PC-3 (cell line): Measurements from ENCODE around the gene RGS14. TPM values are rescaled to one million over a fixed set of nuclear protein-coding genes. Genes with fewer than 3 reads are reported as not detected.

Experiments
- ATAC-seq: fragments of 200-7000 bp; cut with Tn5 transposase; 2 replicates; pipeline ENCODE4 v1.9.1; 2020; ENCODE audit warnings: mild to moderate bottlenecking, moderate library complexity
- BruUV-seq: library from RNA; stranded (reverse); fragments of 400-500 nt; replicated peaks from 2 replicates; lab custom pipeline; 2021; lab: Mats Ljungman, UMichigan
- CTCF ChIA-PET: fragments of 300-600 bp; sonication (Branson Sonifier 250); formaldehyde crosslinking; loops from one replicate; lab custom pipeline; 2022; ENCODE audit warnings: antibody characterized with exemption; lab: Charles Lee
- POLR2A ChIA-PET: fragments of 300-600 bp; sonication (Branson Sonifier 250); formaldehyde crosslinking; loops from one replicate; lab custom pipeline; 2022; ENCODE audit warnings: antibody characterized with exemption; ENCODE audit not compliant: unreplicated experiment; lab: Charles Lee
- DNase-seq: peaks from one replicate; pipeline ENCODE4 v3.0.0-alpha.2; 2015
- H2AFZ ChIP-seq: fragments of 300-600 bp; sonication (generic); 2 replicates; pipeline ENCODE4 v1.6.0; 2016; ENCODE audit warnings: antibody characterized with exemption, low read length
- H3F3A ChIP-seq: fragments of 300-600 bp; sonication (generic); one replicate; pipeline ENCODE4 v1.6.0; 2017; ENCODE audit warnings: antibody characterized with exemption, low read length, control low read depth, mild to moderate bottlenecking; ENCODE audit not compliant: unreplicated experiment
- H3K27ac ChIP-seq: fragments of 300-600 bp; sonication (generic); 2 replicates; pipeline ENCODE4 v1.5.1; 2016; ENCODE audit warnings: mild to moderate bottlenecking, low read length
- H3K27me3 ChIP-seq: fragments of 300-600 bp; sonication (generic); 2 replicates; pipeline ENCODE4 v1.6.1; 2016; ENCODE audit warnings: low read length, mixed read lengths
- H3K36me3 ChIP-seq: fragments of 300-600 bp; sonication (generic); 2 replicates; pipeline ENCODE4 v1.6.1; 2016; ENCODE audit warnings: low read depth, mixed run types, low read length, mixed read lengths
- H3K4me1 ChIP-seq: fragments of 300-600 bp; sonication (generic); 2 replicates; pipeline ENCODE4 v1.5.1; 2016; ENCODE audit warnings: low read length; ENCODE audit not compliant: insufficient read depth
- H3K4me2 ChIP-seq: fragments of 300-600 bp; sonication (generic); 2 replicates; pipeline ENCODE4 v1.6.0; 2016; ENCODE audit warnings: low read length
- H3K4me3 ChIP-seq: fragments of 300-600 bp; sonication (generic); 2 replicates; pipeline ENCODE4 v1.5.1; 2016; ENCODE audit warnings: mild to moderate bottlenecking, low read length, mixed read lengths
- H3K79me2 ChIP-seq: fragments of 300-600 bp; sonication (generic); 2 replicates; pipeline ENCODE4 v1.6.1; 2017; ENCODE audit warnings: low read length, mixed read lengths
- H3K9ac ChIP-seq: fragments of 300-600 bp; sonication (generic); 2 replicates; pipeline ENCODE4 v1.6.0; 2016; ENCODE audit warnings: mild to moderate bottlenecking, low read length
- H3K9me2 ChIP-seq: fragments of 300-600 bp; sonication (generic); replicated peaks from 2 replicates; pipeline ENCODE4 v1.6.1; 2016; ENCODE audit warnings: mixed run types, low read length, mixed read lengths
- H3K9me3 ChIP-seq: fragments of 300-600 bp; sonication (generic); 2 replicates; pipeline ENCODE4 v1.6.1; 2016; ENCODE audit warnings: low read length, mixed read lengths
- H4K20me1 ChIP-seq: fragments of 300-600 bp; sonication (generic); 2 replicates; pipeline ENCODE4 v1.6.1; 2016; ENCODE audit warnings: low read length, mixed read lengths
- EZH2 ChIP-seq: fragments of 300-600 bp; sonication (generic); IDR thresholded peaks from one replicate; pipeline ENCODE4 v1.6.1; 2017; ENCODE audit warnings: antibody characterized with exemption, mild to moderate bottlenecking, low read length; ENCODE audit not compliant: unreplicated experiment
- EZH2phosphoT487 ChIP-seq: fragments of 300-600 bp; sonication (generic); IDR thresholded peaks from 2 replicates; pipeline ENCODE4 v1.6.1; 2018; ENCODE audit warnings: mild to moderate bottlenecking, antibody characterized with exemption, low read length, borderline replicate concordance
- intact Hi-C: fragments of 100-400 bp; cut with micrococcal nuclease; formaldehyde crosslinking; loops from 2 replicates; pipeline ENCODE4 v1.9.0; 2023
- total RNA-seq: library from RNA; depleted of rRNA; stranded (reverse); fragments of >200 nt; gene quantifications from 2 replicates; pipeline ENCODE4 v1.2.3, GENCODE V29; 2014
- TF ChIP-seq, protein P1 (sequence below): fragments of 300-600 bp; sonication (generic); conservative IDR thresholded peaks from 2 replicates; pipeline ENCODE4 v1.5.1; 2017; ENCODE audit warnings: antibody characterized with exemption, low read depth, mild to moderate bottlenecking, low read length

RGS14 gene
- total RNA-seq, 1 experiment from 2014 or later = 32.3 TPM

DNA sequence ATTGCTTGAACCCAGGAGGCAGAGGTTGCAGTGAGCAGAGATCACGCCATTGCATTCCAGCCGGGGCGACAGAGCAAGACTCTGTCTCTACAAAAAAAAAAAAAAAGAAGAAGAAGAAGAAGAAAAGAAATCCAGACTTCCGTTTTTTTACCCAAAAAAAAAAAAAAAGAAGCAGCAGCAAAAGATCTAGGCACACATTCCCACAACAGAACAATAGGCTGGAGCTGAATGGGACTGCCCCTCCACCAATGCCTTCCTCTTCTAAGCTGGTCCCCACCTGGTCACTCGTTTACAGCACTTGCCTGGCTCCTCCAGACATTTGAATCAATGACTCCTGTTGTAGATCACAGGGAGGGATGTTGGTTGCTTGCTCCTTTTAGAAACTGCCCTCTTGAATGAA lies 4.6 kb upstream of the RGS14 start:
- POLR2A ChIA-PET = no interaction called here
- no TSS peak for BruUV-seq
- TF ChIP-seq EZH2 (no peak), EZH2phosphoT487 (no peak)
- TF ChIP-seq, protein P1, sequence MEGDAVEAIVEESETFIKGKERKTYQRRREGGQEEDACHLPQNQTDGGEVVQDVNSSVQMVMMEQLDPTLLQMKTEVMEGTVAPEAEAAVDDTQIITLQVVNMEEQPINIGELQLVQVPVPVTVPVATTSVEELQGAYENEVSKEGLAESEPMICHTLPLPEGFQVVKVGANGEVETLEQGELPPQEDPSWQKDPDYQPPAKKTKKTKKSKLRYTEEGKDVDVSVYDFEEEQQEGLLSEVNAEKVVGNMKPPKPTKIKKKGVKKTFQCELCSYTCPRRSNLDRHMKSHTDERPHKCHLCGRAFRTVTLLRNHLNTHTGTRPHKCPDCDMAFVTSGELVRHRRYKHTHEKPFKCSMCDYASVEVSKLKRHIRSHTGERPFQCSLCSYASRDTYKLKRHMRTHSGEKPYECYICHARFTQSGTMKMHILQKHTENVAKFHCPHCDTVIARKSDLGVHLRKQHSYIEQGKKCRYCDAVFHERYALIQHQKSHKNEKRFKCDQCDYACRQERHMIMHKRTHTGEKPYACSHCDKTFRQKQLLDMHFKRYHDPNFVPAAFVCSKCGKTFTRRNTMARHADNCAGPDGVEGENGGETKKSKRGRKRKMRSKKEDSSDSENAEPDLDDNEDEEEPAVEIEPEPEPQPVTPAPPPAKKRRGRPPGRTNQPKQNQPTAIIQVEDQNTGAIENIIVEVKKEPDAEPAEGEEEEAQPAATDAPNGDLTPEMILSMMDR = no peak
- Histone ChIP-seq H3K79me2 (peaks cover 34% of the 10 kb centered on the region), H3K27me3 (no peaks in the 10 kb centered on the region), H3F3A (peaks cover 8% of the 10 kb centered on the region), H3K4me3 (no peak overlapping the region), H4K20me1 (no peaks in the 10 kb centered on the region), H3K9me2 (no peaks in the 10 kb centered on the region), H3K4me1 (peaks cover 37% of the 10 kb centered on the region), H3K36me3 (no peaks in the 10 kb centered on the region), H3K9ac (no peak overlapping the region), H2AFZ (no peak overlapping the region), H3K4me2 (no peak overlapping the region), H3K27ac (no peak overlapping the region), H3K9me3 (no peaks in the 10 kb centered on the region)
- DNase-seq (no peak), ATAC-seq (no peak)
- intact Hi-C loops = no loop called here
- CTCF ChIA-PET = no interaction called here

DNA sequence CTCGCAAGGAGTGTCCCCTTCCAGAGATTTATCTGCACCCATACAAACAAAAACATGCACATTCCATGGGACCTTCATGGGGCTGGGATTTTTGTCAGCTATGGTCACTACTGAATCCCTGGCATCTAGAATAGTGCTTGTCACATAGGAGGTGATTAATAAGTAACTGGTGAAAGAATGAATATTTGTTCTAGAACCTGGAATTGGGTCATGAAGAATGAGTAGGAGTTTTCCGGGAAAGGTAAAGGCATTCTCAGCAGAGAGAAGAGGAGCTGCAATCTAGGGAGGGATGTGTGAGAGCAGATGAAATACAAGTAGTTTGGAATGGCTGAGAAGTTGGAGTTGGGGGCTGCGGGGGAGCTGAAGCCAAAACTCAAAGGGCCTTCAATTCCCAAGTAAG lies 3.5 kb upstream of the RGS14 start:
- no peaks in the 10 kb centered on the region for H3K27me3 ChIP-seq
- peaks cover 22% of the 10 kb centered on the region for H3K79me2 ChIP-seq
- peaks cover 33% of the 10 kb centered on the region for H3K4me1 ChIP-seq
- no peak overlapping the region for H3K4me3 ChIP-seq
- H2AFZ ChIP-seq = no peak overlapping the region
- H3K36me3 ChIP-seq = no peaks in the 10 kb centered on the region
- no peak overlapping the region for H3K9ac ChIP-seq
- no peak overlapping the region for H3K4me2 ChIP-seq
- no peaks in the 10 kb centered on the region for H4K20me1 ChIP-seq
- no peak for TF ChIP-seq EZH2phosphoT487
- no peak for TF ChIP-seq EZH2
- TF ChIP-seq, protein P1 = no peak
- CTCF ChIA-PET = no interaction called here
- BruUV-seq = no TSS peak
- intact Hi-C loops = no loop called here
- H3K9me3 ChIP-seq = no peaks in the 10 kb centered on the region
- H3K27ac ChIP-seq = no peak overlapping the region
- DNase-seq (no peak), ATAC-seq (no peak)
- H3F3A ChIP-seq = peaks cover 3% of the 10 kb centered on the region
- POLR2A ChIA-PET = no interaction called here
- no peaks in the 10 kb centered on the region for H3K9me2 ChIP-seq

DNA sequence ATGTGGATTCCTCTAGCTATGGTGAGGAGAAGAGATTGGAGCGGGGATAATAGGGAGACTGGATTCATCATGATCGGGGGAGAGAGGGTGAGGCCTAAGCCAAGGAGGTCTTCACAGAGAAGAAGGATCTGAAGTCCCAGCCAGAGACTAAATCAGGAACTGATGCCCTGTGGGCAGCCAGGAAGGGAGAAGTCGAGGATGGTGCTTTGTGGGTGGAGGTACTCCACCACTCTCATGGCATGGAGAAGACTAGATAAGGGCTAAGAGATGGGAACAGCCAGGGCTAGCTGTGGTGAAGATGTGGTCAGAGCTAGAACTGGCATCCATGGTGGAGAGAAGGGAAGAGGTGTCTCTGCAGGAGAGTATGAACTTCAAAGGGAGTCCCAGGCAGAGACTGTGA lies 3.0 kb upstream of the RGS14 start:
- H3K36me3 ChIP-seq = no peaks in the 10 kb centered on the region
- CTCF ChIA-PET = no interaction called here
- no peak overlapping the region for H3K4me2 ChIP-seq

More for the DNA sequence above, 3.0 kb upstream of the RGS14 start:
- H3K9me2 ChIP-seq = no peaks in the 10 kb centered on the region
- H3K27ac ChIP-seq = no peak overlapping the region
- POLR2A ChIA-PET = no interaction called here
- no peak overlapping the region for H3K4me3 ChIP-seq
- BruUV-seq = no TSS peak
- H4K20me1 ChIP-seq = no peaks in the 10 kb centered on the region
- H3K4me1 ChIP-seq = peaks cover 29% of the 10 kb centered on the region
- no peak for TF ChIP-seq EZH2
- no peak for TF ChIP-seq EZH2phosphoT487
- TF ChIP-seq, protein P1 = no peak
- intact Hi-C loops = no loop called here
- H2AFZ ChIP-seq = no peak overlapping the region
- no peaks in the 10 kb centered on the region for H3K27me3 ChIP-seq
- H3F3A ChIP-seq = no peaks in the 10 kb centered on the region
- ATAC-seq = no peak
- H3K9me3 ChIP-seq = no peaks in the 10 kb centered on the region
- peaks cover 18% of the 10 kb centered on the region for H3K79me2 ChIP-seq
- no peak for DNase-seq
- H3K9ac ChIP-seq = no peak overlapping the region
